ENCODE data around the gene MRPL22. TPM values are rescaled to one million over a fixed set of nuclear protein-coding genes. Genes with fewer than 3 reads are reported as not detected.
A peak's percentile ranks its signal among the peaks of the same experiment; 100 is the strongest.

The MRPL22 gene
- total and polyA plus RNA-seq, 2 of the 13 experiments (the other 11 are each of a cell fraction or from before 2014, with no cell fraction given) = 66.8 to 84.8 TPM

DNA sequence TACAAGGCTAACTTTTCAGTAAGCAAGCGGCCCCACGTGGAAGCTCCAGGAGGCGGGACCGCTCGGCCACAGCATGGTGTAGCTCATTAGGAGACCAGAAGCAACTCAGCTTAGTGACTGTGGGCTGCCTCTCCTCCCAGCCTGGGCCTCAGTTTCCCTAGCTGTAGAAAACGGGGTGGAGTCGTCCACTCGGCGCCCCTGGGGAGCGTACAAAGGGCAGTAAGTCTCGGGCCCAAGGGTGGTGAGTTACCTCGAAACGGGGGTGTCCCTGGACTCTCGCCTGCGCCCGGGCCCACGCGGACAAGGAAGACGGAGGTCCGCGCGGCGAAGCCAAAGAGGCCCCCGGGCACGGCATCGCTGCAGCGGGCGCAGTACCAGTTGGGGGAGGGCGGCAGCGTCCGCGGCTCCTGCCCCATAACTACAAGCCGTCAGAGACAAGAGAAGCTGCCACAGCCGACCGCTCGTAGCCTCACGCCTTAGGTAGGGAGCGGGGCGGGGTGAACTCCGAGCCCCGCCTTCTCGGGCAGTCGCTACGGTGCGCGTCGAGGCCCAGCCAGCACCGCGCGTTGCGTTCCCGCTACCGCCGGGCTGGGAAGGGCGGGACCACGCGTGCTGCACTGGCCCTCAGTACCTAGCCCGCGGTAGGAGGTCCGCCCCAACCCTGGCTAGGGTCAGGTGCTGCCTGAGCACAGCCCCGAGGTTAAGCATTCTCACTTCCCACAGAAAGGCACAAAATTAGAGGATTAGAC lies 3.0 kb upstream of the MRPL22 start, which contains the start of gene GEMIN5:
Gene GEMIN5 (minus strand): TSS at position 494 of the 749 bp plus-strand sequence. CDS start 78 bp downstream, at position 416.
- Histone ChIP-seq H3K36me3 (replicated peaks in 1 of 2; ENCODE audit: control insufficient read depth in 1 of 2, insufficient read depth in 2 of 2, low read length in 2 of 2) (peaks cover 5 to 20% of the 10 kb centered on the region in 2 experiments), H4K20me1 (ENCODE audit: insufficient read depth, low read length) (no peaks in the 10 kb centered on the region), H2AFZ (ENCODE audit: low read length) (peak within 1 kb of the TSS; percentile 59), H3K4me3 (replicated peaks in 1 of 3; ENCODE audit: insufficient read depth in 1 of 3, low read depth in 2 of 3, low read length in 3 of 3) (peak within 1 kb of the TSS; percentile 73 to 88 (median 78)), H3K9me3 (ENCODE audit: low read length) (no peaks in the 10 kb centered on the region), H3K27ac (ENCODE audit: extremely low read length, insufficient read depth, low read length) (peak within 1 kb of the TSS; percentile 63), H3K4me2 (ENCODE audit: low read depth, low read length) (peak within 1 kb of the TSS; percentile 86), H3K79me2 (ENCODE audit: insufficient read depth, low read length) (peaks cover 49% of the 10 kb centered on the region), H3K9ac (ENCODE audit: insufficient read depth, low read depth, low read length) (peak within 1 kb of the TSS; percentile 81), H3K27me3 (ENCODE audit: control insufficient read depth in 1 of 2, insufficient read depth in 2 of 2, low read length in 2 of 2) (no peaks in the 10 kb centered on the region; a peak in 1 of 5 replicates), H3K4me1 (ENCODE audit: insufficient read depth, low read length) (peaks cover 49% of the 10 kb centered on the region)
- intact Hi-C loops (cut with micrococcal nuclease; ENCODE audit: unreplicated experiment) (loop anchor here (1.0 to 5.0 kb wide), 2 partner anchors 69 to 291 kb away; no protein-coding TSS in a partner anchor), in situ Hi-C loops (cut with HindIII; ENCODE audit: extremely low pct_ligation_motif_present, low pct_unique_long_range_greater_than_20kb) (no loop called here)
- FAIRE-seq (no peak), DNase-seq (ENCODE audit: low spot score) (peak; percentile 79), ATAC-seq (peak; percentile 95)
- WGBS (ENCODE audit: low lambda C conversion rate) = 0% methylated on average over 1 of the region's 61 CpGs
- POLR2A ChIA-PET = interaction anchor here (0.7 to 1.8 kb wide), 7 partner anchors 15 to 291 kb away, joined by 3 to 5 read pairs (median 4); partner anchors contain the start of gene CNOT8
- CTCF ChIA-PET (ENCODE audit: low intra/inter-chr PET ratio, low total read pairs) = no interaction called here
- BruUV-seq (replicated peaks) = no TSS peak
- peak; percentile 90 for TF ChIP-seq IRF2 (CRISPR knock-in tag; IDR thresholded peaks at IDR 0.05)
- TF ChIP-seq, protein P1, sequence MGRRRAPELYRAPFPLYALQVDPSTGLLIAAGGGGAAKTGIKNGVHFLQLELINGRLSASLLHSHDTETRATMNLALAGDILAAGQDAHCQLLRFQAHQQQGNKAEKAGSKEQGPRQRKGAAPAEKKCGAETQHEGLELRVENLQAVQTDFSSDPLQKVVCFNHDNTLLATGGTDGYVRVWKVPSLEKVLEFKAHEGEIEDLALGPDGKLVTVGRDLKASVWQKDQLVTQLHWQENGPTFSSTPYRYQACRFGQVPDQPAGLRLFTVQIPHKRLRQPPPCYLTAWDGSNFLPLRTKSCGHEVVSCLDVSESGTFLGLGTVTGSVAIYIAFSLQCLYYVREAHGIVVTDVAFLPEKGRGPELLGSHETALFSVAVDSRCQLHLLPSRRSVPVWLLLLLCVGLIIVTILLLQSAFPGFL (CRISPR knock-in tag; IDR thresholded peaks at IDR 0.05) = no peak
- TF ChIP-seq CBX1 (IDR thresholded peaks at IDR 0.05; ENCODE audit: low read depth) = peak; percentile 80
- TF ChIP-seq SALL2 (CRISPR knock-in tag; IDR thresholded peaks at IDR 0.05) = peak; percentile 87; the same call in 1 of the 2 replicates
- TF ChIP-seq, protein P2, sequence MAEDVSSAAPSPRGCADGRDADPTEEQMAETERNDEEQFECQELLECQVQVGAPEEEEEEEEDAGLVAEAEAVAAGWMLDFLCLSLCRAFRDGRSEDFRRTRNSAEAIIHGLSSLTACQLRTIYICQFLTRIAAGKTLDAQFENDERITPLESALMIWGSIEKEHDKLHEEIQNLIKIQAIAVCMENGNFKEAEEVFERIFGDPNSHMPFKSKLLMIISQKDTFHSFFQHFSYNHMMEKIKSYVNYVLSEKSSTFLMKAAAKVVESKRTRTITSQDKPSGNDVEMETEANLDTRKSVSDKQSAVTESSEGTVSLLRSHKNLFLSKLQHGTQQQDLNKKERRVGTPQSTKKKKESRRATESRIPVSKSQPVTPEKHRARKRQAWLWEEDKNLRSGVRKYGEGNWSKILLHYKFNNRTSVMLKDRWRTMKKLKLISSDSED (CRISPR knock-in tag; IDR thresholded peaks at IDR 0.05) = peak; percentile 27; the same call in 1 of the 2 replicates
- TF ChIP-seq, protein P3, sequence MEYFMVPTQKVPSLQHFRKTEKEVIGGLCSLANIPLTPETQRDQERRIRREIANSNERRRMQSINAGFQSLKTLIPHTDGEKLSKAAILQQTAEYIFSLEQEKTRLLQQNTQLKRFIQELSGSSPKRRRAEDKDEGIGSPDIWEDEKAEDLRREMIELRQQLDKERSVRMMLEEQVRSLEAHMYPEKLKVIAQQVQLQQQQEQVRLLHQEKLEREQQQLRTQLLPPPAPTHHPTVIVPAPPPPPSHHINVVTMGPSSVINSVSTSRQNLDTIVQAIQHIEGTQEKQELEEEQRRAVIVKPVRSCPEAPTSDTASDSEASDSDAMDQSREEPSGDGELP (IDR thresholded peaks at IDR 0.05; ENCODE audit: borderline replicate concordance, low read depth) = peak; percentile 52; the same call in 1 of the 2 replicates
- peak; percentile 96 for TF ChIP-seq SPEN (CRISPR knock-in tag; IDR thresholded peaks at IDR 0.05; ENCODE audit: low read depth)
- TF ChIP-seq HOXA7 (CRISPR knock-in tag; IDR thresholded peaks at IDR 0.05) = no peak
- no peak for TF ChIP-seq ZNF75D (CRISPR knock-in tag; IDR thresholded peaks at IDR 0.05; ENCODE audit: borderline replicate concordance)
- TF ChIP-seq NCOA2 (CRISPR knock-in tag; IDR thresholded peaks at IDR 0.05) = peak; percentile 49; the same call in 1 of the 2 replicates
- 0 out of 2 replicates have a peak, but pooled peaks have one; percentile 32 for TF ChIP-seq ZNF737 (CRISPR knock-in tag; IDR thresholded peaks at IDR 0.05; ENCODE audit: borderline replicate concordance)
- TF ChIP-seq SMYD3 (CRISPR knock-in tag; IDR thresholded peaks at IDR 0.05) = no peak
